ENCODE data around the gene PTPRD.

GRCh38 chr9:10008101-10008799 lies 604.6 kb downstream of the PTPRD start:
- TF ChIP-seq EZH2phosphoT487 (IDR thresholded peaks at IDR 0.05; ENCODE audit: borderline replicate concordance, low read depth, low read length) (no peak), CTCF (conservative IDR thresholded peaks at IDR 0.05; ENCODE audit: low read length) (no peak)

Data from OCI-LY7 (cell line).